NCI-H146 (cell line): ENCODE measurements around the gene GFM1.
"Not testable (repeated sequence)": the region's sequence is repeated elsewhere in the genome, so short reads cannot be mapped to it uniquely, and the experiment has no call there.

ENCODE experiments used
- DNase-seq: peaks from one replicate; lab custom pipeline; 2025; lab: John Stamatoyannopoulos, UW

GFM1 gene

GRCh38 chr3:158678687-158679086 is 34.4 kb downstream of the GFM1 start:
- DNase-seq, result no peak

DNA sequence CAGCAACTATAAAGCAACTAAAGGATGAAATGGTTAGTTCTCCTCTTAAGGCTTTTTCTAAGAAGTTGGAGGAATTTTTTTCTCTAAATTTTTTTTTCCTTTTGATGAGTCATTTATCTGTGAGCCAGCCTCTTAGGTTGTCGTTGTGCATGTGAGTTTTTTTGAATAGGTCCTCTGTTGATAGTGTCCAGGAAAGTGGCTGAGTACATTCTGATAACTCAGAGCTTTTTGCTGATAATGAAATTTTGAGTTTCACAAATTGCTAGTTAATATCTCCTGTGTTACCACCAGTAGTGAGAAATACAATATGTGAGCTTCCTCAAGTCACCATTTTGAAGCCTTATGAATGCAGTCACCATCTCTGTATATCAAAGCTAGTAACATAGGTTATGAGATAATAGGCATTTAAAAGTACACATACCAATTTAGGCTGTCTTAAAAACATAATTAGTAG is 35.2 kb downstream of the GFM1 start:
- DNase-seq, result no peak

DNA sequence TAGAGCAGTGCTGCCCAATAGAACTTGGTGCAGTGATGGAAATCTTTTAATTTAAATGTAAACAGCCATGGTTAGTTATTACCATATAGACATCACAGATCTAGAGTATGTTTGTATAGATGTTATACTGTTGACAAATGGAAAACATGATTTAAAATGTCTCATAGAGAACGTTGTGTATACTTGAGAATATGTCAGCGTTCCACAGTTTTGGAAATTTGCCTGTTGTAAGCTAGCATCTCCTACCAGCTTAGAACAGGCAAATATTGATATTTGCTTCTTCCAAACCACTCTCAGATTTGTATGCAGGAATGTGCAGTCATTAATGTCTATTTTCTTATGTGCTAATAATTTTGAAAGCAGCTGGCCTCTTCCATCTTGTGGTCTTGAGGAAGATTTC is 36.5 kb downstream of the GFM1 start:
- DNase-seq, result no peak

- no peak for DNase-seq
Measured at GRCh38 chr3:158683230-158683962, 39.1 kb downstream of the GFM1 start.

GRCh38 chr3:158685159-158685558 is 40.8 kb downstream of the GFM1 start:
- DNase-seq, result no peak

DNA sequence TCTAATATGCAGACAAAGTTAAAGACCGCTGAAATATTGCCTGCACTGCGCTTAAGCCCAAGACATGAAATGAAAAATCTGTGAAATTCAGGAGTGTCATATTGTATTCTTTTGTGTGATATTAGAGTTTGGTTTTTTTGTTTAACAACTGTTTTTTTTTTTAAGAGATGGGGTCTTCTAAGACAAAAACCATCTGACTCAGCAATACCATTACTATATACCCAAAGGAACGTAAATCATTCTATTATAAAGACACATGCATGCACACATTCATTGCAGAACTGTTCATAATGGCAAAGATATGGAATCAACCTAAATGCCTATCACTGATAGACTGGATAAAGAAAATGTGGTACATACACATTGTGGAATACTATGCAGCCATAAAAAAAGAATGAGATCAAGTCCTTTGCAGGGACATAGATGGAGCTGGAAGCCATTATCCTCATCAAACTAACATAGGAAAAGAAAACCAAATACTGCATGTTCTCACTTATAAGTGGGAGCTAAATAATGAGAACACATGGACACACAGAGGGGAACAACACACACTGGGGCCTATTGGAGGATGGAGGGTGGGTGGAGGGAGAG is 49.6 kb downstream of the GFM1 start:
- DNase-seq, result not testable (repeated sequence)

GRCh38 chr3:158696618-158697017 is 52.3 kb downstream of the GFM1 start:
- no peak for DNase-seq

GRCh38 chr3:158700559-158700958 is 56.2 kb downstream of the GFM1 start:
- DNase-seq, result no peak

- DNase-seq, result no peak
Measured at GRCh38 chr3:158701420-158702065, 57.2 kb downstream of the GFM1 start.

- no peak for DNase-seq
Measured at GRCh38 chr3:158702815-158703481, 58.6 kb downstream of the GFM1 start.

DNA sequence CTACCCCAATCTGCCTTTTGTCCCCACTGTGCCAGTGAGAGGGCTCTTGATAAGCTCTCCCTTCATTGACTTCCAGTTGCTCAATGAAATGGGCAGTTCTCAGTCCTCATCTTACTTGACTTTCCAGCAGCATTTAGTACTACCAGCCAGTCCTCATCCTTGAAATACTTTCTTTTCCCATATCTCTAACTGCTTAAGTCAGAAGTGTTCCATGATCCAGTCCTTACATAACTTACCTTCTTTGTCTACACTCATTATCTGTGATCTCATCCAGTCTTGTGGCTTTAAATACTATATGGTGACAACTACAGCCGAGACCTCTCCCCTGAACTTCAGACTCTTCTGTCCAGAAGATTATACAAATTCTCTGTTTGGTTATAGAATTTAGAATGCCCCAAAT is 59.2 kb downstream of the GFM1 start:
- DNase-seq, result no peak

DNA sequence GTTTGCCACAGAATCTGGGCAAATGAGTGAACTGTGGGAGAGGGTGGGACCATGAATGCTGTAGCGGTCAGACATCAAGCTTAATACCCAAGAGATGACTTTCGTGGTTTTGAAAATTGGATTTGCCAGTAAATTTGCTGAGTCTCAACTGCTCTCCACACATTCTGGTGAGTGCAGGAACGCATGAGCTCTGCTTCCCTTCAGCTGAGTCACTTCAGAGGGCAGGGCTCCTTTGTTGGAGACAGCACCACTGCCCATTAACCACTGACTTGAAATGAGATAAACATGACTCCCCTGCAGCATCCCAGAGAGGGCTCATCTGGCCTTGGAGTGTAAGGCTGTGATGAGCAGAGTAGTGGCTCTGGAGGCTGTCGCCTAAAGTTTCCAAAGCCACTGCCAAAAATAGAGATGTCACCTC is 65.3 kb downstream of the GFM1 start:
- DNase-seq, result no peak

- DNase-seq, result no peak
Measured at GRCh38 chr3:158710601-158711000, 66.3 kb downstream of the GFM1 start.

DNA sequence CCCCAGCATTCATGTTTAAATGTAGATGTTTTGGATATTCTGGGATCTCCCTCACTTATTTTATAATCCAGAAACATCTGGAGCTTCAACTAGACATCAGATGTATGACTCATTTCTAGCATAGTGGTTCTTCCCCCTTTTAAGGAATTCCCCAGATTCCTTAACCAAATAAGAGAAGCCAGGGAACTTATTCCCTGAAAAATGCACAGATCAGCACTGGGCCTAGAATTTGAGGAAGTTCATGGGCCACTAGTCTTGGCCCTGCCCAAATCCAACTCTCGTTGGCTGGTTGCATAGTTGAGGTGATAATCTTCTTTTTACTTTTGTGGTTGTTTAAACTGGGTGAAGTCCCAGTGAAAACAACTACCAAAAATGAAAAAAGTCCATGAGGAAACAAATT is 67.6 kb downstream of the GFM1 start:
- DNase-seq, result no peak

DNA sequence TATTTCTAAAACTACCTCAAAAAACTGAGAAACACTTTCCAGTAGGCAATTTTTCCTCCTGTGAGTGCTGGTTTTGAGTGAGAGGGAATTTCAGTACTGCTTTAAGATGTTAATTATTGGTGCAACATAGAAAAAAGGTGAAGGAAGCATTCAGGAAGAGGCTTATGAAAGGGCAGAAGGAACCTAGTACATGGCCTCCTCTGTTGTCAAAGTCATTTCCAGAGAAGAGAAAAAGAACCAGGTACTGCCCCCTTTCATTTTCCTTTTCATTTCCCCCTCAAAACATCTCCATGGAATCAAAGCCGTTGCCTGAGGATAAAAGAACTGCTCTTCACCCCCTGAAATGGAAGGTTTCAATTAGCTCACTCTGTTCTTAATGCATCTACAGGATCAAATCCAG is 68.1 kb downstream of the GFM1 start:
- no peak for DNase-seq

GRCh38 chr3:158713094-158713499 is 68.8 kb downstream of the GFM1 start:
- no peak for DNase-seq

DNA sequence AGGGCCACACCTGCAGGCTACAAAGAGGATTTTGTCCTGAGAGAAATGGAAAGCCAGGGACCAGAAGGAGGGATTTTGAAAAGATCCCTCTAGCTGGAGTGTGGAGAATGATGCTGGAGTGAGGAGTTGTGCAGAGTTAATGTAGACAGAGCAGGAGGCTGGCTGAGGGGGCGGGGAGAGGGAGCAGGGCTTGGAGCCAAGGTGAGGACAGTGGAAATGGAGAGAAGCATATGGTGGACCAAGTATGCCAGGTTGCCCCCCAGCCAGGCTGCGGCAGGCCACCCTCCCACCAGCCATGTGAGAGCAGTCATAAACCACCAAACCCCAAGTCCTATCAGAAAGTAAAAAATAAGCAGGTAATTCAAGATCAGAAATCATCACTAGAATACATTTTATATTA is 73.2 kb downstream of the GFM1 start:
- DNase-seq, result no peak

DNA sequence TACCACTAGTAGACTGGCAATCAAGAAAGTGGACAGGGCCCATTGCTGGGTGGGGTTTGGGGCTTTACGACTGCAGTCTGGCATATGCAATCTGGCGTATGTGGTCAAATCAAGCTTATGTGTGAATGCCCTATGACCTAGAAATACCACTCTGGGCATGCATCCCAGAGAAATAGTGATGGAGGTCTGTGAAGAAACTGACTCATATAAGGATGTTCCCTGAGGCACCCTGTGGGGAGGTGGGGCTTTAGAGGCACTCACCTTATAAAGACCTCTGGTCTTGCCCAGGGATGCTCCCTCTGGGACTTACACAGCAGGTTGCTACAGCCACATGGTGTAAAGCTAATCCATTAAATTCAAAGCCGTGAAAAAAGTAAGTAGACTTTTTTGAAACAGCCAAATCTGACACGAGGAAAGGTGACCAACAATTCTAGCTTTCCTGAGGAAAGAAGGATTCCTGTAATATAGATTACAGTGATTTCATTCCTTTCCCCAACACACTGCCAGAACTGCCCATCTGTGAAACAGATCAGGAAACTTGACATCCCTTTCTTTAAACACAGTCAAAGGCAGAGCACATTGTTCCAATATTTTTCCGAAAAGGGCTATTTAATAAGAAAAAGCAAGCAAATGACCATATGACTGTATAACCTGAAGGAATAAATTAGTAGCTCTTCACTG is 74.3 kb downstream of the GFM1 start:
- no peak for DNase-seq

DNA sequence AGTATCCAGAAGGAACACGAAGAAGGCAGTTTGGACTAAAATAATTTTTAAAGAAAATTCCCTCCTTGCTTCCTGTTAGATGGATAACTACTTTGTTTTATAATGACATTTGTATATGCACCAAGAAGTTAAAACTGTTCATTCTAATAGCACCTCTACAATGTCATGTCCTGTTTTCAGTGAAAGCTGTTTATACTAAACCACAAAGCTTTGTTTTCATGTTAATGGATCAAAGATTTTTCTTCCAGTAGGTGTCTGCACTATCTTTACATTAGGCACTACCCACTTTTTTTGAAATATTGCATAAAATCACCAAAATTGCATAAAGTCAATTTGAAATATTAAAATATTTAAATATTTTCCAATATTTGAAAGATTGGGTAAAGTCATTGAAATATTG is 77.8 kb downstream of the GFM1 start:
- no peak for DNase-seq

DNA sequence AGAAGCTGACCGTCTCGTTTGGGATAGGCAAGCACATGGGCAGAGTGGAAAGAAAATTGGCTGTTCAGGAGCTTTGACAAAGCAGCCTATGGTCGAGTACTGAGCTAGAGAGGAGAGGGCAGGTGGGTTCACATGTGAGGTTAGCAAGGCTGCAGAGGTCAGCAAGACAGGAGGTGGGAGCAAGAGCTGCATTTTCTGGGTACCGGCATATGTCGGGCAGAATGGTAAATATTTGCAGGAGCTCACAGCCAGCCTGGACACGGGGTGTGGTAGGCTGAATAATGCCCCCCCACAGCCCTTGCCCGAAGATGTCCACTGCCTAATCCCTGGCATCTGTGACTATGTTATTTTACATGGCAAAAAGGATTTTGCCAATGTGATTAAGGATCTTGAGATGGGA is 79.7 kb downstream of the GFM1 start:
- no peak for DNase-seq

DNA sequence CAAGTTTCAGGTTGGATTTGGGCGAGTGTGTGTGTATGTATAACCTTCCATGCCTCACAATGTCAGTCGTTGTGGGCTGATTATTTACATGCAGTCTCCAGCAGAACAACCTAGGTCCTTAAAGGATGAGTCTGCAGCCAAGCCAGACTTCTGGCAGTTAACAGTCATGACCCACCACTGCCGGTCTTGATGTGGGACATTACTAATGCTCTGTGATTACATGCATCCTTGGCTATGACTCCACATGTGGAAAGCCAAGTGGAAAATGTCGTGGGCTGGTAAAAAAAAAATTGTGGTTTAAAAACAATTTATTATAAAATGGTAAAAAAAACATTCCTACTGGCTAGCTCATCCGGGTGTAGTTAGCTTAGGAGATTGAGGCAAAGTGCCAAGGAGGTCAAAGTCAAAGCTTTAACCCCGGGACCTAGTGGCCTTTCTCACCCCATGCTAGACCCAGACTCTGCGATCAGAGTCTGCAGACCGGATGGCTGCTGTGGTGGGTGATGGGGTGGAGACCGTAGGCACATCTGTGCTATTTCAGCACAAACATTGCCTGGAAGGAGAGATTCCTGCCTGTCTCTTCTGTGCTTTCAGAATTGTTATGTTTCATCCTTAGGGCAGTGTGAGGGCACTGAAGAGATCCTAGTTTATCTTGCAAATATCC is 81.2 kb downstream of the GFM1 start:
- DNase-seq, result no peak
